OCI-M1 (cell line): ENCODE measurements around the gene FKBP4.
"Not testable (repeated sequence)": the region's sequence is repeated elsewhere in the genome, so short reads cannot be mapped to it uniquely, and the experiment has no call there.

Experiments
- DNase-seq: peaks from one replicate; lab custom pipeline; 2025; lab: John Stamatoyannopoulos, UW

Gene FKBP4, protein sequence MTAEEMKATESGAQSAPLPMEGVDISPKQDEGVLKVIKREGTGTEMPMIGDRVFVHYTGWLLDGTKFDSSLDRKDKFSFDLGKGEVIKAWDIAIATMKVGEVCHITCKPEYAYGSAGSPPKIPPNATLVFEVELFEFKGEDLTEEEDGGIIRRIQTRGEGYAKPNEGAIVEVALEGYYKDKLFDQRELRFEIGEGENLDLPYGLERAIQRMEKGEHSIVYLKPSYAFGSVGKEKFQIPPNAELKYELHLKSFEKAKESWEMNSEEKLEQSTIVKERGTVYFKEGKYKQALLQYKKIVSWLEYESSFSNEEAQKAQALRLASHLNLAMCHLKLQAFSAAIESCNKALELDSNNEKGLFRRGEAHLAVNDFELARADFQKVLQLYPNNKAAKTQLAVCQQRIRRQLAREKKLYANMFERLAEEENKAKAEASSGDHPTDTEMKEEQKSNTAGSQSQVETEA

DNA sequence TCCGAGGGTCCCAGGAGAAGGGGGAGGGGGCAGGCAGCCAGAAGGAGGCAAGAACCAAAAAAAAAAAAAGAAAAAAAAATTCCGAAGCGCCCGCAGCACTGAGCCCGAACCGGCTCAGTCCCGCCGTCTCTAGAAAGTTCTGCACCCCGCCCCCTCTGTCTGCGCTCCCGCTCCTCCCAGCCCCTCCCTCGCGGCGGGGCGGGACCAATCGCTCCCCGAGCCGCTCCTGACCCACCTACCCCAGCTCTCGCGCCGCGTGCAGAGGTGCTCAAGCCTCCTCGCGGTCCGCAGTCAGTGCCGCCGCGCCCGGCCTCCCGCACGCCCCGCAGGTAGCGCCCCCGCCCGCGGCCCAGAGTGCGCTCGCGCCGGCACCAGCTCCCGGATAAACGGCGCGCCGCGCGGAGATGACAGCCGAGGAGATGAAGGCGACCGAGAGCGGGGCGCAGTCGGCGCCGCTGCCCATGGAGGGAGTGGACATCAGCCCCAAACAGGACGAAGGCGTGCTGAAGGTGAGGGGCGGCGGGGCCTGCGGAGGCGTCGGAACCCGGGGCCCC lies at the start of gene FKBP4:
FKBP4 (plus strand) TSS at position 235 of the 554 bp plus-strand sequence; CDS start at position 405, 170 bp downstream.
- DNase-seq: peak; percentile 85

DNA sequence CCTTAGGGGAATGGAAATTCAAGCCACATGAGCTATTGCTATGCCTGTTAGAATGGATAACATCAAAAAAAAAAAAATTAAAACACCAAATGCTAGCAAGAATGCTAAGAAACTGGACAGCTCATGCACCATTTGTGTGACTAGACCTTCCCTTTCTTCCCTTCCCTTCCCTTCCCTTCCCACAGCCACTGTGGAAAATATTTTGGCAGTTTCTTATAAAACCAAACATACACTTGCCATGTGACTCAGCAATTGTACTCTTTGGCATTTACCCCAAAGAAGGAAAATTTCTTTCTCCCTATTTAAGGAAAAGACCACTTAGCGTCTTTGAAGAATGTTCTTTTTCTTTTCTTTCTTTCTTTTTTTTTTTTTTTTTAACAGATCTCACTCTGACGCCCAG lies 49.1 kb upstream of the FKBP4 start:
- no peak for DNase-seq

DNA sequence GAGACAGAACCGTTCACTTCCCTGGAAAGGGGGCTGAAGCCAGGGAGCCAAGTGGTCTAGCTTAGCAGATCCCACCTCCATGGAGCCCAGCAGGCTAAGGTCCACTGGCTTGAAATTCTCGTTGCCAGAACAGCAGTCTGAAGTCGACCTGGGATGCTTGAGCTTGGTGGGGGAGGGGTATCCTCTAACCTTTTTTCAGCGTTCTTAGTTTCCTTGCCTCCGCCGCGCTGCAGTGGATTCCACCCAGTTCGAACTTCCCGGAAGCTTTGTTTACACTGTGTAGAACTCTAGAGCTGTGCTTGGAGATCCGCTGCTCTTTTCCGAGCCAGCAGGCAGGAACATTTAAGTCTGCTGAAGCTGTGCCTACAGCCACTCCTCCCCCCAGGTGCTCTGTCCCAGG lies 45.2 kb upstream of the FKBP4 start:
- no peak for DNase-seq

DNA sequence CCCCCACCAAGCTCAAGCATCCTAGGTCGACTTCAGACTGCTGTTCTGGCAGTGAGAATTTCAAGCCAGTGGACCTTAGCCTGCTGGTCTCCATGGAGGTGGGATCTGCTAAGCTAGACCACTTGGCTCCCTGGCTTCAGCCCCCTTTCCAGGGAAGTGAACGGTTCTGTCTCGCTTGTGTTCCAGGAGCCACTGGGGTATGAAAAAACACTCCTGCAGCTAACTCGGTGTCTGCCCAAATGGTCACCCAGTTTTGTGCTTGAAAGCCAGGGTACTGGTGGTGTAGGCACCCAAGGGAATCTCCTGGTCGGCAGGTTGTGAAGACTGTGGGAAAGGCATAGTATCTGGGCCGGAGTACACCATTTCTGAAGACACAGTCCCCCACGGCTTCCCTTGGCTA lies 44.6 kb upstream of the FKBP4 start:
- no peak for DNase-seq

DNA sequence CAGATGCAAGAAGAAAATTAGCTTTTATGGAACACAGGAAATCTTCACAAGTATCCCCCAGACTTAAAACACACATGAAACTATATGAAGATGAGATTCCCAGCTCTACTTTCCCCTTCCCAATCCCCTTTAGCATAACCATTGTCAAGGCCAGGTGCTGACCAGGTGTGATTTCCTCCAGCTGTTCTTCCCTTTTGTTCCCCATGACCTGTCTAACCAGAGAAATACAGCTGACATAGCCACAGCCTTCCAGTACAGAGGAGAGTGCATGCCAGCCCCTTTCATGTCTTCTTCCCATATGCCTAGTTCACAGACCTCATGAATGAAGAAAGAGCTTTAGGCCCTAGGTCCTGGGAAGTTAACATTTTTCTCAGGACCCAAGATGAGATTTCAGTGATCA lies 43.5 kb upstream of the FKBP4 start:
- no peak for DNase-seq

DNA sequence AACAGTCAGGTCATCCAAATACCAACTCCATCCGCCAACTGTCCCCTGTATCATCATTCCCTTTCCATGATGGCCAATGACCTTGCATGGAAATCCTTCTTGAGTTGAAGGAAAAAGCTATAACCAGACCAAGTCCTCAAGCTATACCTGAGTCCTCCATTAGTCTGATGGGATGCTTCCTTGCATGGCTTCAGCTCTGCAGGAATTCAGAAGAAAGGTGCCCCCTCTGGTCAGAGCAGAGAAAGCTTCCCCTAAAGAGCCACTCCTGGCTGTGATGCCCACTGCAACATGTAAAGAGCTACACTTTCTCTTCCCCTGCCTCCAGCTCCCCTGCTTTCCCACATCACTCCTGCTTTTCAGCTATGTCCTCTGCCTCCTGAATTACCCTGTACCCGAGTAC lies 43.1 kb upstream of the FKBP4 start:
- no peak for DNase-seq

DNA sequence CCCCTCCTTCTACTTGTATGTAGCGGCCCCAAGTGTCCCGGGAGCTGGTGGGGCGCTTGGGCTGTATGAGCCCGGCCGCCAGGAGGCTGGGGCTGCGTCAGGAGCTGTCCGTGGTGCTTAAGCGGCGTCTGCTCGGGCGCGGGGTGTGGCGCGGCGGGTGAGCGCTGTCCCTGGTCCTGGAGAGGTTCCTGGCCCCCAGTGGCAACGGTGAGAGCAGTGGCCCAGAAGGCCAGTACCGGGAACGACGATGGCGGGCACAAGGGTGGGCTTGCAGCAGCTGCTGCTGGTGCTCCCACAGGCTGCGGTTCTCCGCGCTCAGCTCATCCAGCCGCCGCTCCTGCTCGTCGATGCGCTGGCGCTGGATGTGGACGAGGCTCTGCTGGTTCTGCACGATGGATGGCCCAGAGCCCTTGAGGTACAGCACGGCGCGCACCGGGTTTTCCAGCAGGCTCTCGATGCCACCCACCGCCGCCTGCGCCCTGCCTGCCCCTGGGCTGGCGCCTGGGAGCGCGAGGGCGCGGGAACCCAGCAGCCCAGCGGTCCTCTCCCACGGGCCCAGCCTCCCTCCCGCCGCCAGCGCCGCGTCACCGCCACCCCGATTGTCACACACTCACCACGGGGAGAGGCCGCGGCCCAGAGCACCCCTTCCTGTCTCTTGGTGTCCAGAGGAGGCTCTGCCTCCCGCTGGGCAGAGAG lies 41.9 kb upstream of the FKBP4 start:
- DNase-seq: peak; percentile 83

DNA sequence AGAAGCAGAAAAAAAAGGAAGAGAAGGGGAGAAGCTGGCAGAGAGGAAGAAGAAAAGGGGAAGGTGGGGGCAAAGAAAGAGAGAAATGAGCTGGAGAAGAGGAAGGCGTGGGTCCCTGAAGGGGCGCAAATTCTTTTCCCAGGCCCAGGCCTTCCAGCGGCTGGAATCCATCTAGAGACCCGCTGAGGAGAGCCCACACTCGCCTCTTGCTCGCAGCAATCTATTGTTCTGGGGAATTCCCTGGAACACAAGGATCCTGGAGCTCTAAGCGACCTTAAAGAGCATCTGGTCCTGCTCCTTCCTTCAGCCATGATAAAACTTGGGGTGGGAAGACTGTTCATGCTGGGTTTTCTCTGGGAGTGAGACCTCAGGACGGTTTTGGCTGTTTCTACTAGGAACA lies 41.2 kb upstream of the FKBP4 start:
- DNase-seq: no peak

DNA sequence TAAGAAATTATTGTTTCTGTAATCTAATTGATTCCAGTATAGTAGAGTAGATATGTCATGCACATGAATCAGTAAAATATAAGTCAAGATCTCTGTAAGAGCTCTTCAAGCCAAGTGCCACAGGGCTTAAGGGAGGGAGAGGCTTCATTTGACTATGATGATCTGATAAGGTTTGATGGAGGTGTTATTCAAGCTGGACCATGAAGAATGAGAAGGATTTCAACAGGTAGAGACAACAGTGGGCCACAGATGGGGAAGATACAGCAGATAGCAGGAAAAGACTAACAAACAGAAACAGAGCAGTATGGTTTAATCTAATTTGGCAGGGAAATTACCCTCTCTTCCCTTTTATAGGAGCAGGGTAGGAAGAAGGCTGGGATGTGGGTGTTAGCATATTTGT lies 40.6 kb upstream of the FKBP4 start:
- no peak for DNase-seq

DNA sequence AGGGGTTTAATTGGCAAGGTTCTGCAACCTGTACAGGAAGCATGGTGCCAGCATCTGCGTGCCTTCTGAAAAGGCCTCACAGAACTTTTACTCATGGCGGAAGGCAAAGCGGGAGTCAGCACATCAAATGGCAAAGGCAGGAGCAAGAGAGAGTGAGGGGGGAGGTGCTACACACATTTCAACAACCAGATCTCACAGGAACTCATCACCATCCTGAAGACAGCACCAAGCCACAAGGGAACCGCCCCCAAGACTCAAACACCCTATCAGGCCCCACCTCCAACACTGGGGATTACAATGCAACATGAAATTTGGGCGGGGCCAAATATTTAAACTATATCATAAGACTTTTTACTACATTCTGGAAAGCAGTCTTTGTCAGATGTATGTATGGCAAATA lies 38.0 kb upstream of the FKBP4 start:
- no peak for DNase-seq

DNA sequence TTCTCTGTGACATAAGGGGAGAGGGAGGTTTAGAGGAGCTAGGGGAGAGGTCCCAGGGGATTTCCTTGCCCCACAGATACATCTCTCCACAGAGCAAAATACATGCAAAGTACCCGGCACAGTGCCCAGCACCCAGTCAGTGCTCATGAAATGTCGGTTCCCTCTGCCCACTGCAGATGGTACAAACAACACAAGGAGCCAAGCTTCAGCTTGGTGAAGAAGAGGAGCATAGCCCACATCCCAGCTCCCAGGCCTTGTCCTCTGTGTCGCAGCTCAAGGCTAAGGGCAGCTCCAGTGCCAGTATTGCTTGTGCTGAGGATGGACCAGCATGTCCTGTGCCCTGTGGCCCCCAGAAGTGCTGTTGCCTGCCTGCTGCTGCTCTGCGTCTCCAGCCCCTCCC lies 35.0 kb upstream of the FKBP4 start:
- no peak for DNase-seq

DNA sequence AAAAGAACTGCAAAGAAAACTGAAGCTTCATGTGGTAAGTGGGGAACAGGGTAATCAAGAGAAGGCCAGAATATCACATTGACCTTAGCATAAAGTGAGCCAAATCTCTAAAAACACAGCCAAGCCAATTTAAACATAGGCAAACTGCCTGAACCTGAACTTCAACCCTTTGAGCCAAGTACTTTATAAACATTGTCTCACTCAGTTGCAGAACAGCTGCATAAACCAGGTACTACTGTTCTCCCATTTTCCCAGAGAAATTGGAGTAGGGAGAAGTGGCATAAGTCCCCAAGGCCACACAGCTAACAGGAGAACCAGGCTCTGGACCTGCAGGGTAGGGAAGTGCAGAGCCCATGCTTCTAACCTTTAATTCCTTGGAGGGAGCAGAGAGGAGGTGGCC lies 30.4 kb upstream of the FKBP4 start:
- DNase-seq: no peak

DNA sequence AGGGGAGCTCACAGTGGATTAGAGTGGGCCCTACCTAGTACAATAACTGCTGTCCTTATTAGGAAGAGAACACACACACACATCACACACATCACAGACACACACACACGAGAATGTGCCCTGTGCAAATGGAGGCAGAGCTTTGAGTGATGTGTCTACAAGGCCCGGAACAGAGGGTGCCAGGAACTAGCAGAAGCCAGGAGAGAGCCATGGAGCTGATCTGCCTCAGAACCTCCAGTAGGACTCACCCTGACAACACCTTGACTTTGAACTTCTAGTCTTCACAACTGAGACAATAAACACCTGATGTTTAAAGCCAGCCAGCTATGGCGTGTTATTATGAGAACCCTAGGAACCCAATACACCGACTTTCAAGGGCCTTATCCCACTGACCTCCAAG lies 29.7 kb upstream of the FKBP4 start:
- DNase-seq: no peak

DNA sequence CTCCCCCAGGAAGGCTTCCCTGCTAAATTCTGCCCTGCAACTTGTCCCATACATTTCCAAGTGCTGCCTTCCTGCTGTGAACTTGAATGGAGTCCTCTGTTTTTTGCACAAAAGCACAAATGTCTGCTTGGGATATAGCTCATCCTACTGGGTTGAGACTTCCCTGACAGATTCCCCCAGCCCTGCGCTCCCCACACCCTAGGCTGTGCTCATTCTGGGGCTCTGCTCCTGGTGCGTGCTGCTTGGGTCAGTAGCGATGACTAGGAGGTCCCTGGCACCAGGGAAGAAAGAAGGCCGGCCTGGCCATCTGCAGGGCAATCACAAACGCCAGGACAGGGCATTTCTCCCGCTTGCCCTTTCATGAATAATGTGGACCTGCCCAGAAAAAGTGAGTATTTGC lies 29.2 kb upstream of the FKBP4 start:
- DNase-seq: no peak

DNA sequence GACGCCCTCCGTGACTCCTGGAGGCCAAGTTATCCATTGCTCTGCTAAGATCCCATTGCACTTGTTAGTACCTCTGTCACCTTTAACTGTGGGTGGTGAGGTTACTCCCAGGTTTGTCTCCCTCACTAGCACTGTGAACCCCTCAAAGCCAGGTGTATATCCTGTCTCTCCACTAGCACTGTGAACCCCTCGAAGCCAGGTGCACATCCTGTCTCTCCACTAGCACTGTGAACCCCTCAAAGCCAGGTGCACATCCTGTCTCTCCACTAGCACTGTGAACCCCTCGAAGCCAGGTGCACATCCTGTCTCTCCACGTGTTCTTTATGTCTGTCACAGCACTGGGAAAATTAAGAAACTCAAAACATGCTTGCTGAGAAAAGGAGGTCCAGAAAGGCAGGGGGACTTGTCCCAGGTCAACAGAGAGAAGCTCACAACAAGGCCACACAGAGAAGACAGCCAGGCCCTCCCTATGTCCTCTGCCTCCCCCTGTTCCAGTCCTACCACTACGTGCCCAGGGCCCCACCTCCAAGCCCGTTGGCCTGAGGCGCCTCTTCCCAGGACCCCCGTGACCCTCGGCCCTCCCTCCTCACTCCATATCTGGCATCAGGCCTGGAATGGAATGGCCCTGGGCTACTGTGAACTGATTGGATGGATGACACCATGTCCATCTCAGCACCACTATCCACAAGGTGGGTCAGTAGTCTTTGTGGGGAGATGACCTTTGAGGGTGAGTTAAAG lies 26.4 kb upstream of the FKBP4 start:
- DNase-seq: no peak

DNA sequence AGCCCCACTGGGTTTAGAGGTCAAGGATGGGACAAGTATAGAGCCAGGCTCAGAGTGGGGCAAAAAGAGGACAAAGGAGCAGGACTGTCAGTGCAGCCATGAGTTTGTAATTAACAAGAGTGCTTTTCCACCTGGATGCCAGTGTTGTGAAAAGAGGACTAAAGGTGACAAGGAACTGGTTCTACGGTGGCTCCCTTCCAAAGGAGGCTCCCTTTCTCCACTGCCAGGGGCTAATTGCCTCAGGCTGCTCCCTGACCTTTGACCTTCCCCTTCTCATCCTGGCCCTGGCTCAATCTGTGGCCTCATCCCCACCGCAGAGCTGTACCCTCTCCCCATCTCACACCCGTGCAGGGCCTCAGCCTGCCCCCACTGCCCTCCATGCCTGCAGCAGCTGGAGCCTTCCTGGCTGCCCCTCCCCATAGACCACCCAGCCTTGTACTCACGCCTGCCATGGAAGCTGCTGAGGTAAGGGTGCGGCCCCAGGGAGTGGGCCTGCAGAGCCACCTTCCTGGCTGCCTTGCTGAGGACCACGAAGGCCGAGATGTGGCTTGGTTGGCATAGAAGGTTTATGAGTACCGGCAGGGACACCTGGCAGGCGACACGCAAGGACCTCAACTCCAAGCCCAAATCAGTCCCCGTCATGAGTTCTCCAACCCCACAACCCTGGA lies 24.8 kb upstream of the FKBP4 start:
- no peak for DNase-seq

DNA sequence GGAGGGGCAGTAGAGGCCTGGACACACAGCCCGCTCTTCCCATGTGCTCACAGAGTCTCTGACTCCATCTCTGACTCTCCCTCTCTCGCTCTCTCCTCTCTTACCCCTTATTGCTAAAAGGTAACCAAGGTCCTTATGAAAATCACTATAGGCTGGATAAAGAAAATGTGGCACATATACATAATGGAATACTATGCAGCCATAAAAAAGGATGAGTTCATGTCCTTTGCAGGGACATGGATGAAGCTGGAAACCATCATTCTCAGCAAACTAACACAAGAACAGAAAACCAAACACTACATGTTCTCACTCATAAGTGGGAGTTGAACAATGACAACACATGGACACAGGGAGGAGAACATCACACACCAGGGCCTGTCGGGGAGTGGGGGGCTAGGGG lies 24.2 kb upstream of the FKBP4 start:
- DNase-seq: not testable (repeated sequence)

DNA sequence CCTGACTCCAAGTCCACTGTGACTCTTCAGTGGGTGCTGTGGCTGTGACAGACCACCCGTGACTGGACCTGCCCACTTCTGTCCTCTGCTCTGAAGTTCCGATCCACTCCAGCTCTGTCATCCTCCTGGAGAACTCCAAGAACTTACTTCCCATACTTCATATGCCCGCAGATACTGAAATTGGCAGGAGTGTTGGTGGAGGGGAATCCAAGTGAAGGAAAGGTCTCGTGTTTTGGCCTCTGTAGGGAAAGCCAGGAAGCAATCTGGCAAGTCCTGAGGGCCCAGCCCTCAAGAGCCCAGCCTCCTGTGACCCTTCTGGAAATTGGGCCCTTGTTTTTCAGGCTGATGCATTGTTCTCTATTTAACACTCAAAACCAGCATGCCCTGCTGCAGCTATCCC lies 22.4 kb upstream of the FKBP4 start:
- no peak for DNase-seq

DNA sequence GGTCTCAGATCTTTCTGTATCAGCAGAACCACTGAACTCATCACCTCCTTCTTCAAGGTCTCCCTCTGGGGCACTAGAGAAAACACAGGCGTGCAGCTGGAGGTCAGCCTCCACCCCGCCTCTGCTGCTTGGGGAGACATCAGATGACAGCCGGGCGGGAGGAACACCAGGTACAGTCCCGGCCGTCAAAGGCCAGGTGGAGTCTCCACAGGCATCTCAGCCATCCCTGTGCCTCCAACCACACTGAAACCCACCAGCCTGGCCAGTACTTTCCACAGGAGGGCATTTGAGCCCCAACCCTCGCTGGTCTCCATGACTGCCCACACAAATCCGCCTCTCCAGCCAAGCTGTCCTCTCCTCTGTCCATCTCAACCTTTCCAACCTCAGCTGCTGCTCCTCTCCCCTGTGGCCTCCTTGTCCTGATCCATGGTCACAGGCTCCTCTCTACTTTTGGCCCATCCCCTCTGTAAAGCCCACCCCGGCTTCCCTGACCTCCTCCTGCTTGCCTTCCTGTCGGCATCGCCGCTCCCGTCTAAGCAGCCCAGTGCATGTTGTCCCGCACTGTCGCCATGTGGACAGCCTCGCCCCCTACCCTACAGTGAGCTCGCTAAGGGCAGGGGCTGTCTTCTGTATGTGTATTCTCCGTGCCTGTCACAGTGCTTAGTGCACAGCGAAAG lies 21.4 kb upstream of the FKBP4 start:
- no peak for DNase-seq

DNA sequence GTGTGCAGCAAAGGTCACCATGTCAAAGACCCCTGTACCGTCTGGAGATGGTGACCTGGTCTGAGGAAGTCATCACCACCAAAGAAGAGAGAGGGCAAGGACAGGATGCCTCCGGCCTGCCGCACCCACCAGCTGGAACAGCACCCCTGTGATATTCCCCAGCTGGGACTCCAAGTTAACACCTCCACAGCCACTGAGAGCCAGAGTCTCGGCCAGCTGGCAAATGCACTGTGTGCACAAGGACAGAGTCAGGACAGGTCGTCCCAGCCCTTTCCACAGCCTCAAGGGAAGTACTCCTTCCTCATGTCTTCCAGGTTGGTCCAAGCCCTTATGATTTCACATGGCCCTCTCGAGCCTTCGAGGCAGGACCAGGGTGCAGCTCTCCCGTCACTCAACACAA lies 19.3 kb upstream of the FKBP4 start:
- DNase-seq: no peak

DNA sequence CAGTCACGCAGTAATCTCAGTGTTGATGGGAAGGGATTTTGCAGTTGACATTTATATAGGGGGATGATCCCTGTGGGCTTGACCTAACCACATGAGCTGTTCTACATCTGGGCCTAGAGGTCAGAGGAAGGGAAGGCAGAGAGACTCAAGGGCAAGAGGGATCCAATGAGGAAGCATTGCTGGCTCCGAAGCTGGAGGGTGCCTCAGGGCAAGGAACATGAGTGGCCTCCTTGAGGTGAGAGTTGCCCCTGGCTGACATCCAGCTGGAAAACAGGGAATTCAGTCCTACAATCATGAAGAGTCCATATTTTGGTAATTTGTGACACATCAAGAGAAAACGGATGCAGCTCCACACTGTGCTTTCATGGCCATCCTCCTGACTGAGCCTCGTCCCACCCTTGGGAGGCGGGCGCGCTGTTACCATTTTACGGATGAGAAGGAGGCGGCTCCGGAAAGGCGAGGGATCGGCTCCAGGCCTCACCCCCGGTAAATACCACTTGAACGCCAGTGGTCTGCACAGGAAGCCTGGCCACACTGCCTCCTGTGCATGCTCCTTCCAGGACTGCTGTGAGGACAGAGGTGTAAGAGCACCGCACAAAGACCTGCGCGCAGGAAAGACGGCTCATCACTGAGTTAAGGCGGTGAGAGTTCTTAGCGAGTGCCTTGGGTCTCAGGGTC lies 18.5 kb upstream of the FKBP4 start:
- no peak for DNase-seq
